Activated gamma-delta T cell treated with anti-CD3 and anti-CD28 coated beads, Interleukin-2, amount 50 U/mL, for 16 hours (primary cell): Measurements from ENCODE around the gene HYLS1.

Source experiments
- DNase-seq: peaks from one replicate; pipeline ENCODE4 v3.0.0-alpha.2; 2020; ENCODE audit warnings: low read depth

The HYLS1 gene

DNA sequence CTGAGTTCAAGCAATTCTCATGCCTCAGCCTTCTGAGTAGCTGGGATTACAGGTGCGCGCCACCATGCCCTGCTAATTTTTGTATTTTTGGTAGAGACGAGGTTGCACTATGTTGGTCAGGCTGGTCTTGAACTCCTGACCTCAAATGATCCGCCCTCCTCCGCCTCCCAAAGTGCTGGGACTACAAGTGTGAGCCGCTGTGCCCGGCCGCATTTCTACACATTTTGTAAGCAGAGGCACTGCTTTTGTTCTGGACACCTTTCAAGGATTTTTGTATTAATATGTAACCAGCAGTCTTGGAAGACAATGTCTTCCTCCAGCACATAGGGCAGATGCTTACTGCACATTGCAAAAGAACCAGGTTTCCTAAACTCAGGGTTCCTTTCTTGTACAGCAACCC lies 47.0 kb downstream of the HYLS1 start:
- DNase-seq, result no peak

DNA sequence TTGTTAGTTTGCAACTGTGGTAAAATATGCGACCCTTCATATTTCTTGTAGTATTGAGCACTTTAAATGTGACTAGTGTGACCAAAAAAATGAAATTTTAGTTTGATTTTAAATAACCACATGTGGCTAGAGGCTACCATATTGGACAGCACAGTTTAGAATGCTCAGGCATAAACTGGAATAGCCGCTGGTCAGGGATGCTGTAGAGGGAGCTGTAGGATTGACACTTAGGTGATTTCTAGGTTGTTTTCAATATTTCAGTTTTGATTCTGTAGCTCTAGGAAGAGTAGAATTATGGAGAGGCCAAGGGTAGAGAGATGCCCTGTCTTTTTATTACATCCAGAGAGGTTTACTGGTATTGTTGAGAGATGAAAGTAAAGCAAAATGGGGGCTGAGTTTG lies 47.6 kb downstream of the HYLS1 start:
- DNase-seq, result no peak

DNA sequence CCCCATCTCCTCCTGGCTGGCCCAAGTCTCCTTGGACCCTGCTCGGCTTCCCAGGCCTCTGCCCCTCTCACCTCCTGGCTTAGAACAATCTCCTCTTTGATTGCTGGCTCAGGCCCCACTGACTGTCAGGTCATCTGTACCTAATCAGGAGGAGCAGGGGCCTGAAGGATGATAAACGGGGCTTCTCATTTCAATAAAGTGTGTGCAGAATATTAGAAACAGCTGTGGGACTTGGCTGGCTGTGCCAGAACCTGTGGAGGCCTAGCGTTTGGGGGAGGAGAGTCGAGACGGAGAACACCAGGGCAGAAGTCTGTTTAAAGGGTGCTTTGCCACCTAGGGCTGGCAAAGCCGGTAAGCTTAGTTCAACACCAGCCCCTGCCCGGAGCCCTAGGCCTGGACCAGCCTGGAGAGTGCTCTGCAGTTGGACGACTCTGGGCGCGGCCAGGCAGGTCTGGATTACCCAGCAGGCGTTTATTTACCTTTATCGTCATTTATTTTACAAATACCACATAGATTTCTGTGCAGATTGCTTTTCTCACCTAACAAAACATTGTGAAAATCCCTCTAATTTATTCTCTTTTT lies 48.2 kb downstream of the HYLS1 start:
- no peak for DNase-seq

DNA sequence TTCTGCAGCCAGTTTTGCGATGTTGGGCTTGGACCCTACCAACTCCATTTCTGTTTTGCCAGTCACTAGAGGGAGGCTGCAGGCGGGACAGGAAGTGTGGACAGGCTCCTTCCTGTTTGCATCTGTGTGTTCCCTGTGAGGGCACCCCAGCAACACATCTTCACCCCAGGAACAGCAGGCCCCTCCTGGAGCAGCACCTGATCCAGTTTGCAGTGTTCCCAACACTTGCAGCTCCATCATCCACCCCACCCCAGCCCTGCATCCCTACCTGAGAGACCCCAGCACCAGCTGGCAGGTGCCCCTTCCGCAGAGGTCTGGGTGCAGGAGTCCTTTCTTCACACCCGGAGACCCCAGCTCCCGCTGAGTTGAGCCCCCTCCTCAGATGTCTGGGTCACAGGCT lies 51.0 kb downstream of the HYLS1 start:
- no peak for DNase-seq

DNA sequence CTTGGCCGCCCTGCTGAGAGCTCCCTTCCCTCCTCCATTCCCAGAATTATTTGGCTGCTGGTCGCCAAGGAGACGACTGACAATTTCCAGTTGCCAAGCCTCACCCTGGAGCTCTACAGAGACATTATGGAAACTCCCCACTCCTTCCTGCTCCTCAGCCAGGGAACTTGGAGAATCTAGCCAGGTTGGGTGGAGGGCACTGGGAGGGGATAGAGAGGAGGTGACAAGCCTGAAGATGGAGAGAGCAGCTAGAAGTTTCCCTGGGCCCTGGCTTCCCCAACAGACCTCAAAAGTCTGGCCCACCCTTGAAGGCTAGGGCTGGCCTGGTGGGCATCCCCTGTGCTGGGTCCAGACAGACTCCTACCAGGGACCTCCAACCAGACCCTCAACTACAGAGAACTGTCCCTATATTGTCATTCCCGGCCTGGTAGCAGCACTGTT lies 51.6 kb downstream of the HYLS1 start:
- no peak for DNase-seq

DNA sequence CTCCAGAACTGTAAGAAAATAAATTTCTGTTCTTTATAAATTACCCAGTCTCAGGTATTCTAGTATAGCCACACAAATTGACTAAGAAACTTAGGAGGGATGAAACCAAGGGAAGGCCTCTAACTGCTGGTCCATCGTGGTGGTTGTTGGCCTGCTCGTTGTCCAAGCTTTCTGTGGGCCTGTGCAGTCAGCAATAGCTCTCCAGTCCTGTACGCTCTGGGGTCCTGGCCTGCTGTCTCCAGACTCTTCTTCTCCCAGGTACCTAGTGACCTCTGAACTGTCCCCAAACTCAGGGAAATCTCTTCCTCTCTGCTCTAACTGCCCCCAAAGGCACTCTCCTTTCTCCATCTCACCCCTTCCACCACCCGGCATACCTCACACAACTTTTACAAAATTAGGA lies 52.7 kb downstream of the HYLS1 start:
- DNase-seq, result no peak

DNA sequence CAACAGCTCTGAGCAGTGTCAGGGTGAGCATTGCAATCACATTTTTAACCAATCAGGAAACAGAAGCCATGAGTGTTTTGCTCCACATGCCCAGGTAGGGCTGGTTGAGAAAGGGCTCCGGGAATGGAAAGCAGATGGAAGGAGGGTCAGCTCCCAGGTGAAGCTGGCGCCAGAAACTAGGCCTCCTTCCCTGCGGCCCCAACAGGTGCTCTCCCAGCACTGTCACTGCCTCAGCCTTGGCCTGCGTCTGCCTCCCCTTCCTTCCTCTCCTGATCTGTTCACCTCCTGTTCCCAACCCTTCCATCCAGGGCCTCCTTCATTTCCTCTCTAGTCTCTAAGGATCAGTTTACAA lies 53.8 kb downstream of the HYLS1 start:
- no peak for DNase-seq

DNA sequence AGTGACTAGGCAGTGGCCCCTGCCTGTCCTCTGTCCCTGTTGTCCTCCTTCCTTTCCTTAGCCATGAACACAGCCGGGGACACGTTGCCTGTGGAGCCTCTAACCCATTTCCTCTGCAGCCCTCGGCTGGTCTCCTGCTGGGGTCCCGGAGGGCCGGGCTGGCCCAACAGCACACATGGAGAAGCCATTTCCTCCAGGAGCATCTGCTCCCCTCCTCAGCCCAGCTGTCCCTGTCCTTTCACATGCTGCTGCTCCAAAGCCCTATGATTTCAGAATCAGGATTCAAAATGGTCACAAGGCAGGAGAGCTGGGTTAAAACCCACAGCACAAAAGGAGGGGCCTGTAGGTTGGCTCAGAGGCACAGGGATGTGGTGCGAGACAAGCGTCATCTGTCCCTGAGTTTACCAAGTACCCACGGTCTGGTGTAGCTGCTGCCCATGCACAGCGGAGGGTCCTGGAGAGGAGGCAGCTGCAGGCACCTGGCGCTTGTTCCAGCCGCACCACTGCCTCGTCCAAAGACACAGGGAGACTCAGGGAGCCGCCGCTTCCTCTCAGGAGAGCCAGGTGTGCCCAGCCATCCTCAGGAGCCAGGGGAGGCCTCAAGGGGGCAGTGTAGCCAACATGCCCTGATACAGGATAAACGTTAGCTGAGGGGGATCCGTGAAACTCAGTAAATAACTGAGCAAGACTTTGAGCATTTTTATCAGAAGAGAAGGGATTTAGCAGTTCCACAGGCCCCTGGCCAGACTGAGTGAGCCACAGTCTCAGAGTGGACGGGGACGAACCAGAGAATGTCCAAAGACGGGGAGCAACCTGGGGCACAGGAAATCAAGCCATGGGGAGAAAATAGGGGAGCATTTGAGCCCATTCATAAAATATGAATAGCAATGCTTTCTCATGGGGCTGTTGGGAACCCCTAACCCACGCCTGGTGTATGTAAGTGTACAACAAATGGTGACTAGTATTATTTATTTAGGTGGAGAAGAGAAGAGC lies 54.4 kb downstream of the HYLS1 start:
- DNase-seq, result peak; percentile 5

DNA sequence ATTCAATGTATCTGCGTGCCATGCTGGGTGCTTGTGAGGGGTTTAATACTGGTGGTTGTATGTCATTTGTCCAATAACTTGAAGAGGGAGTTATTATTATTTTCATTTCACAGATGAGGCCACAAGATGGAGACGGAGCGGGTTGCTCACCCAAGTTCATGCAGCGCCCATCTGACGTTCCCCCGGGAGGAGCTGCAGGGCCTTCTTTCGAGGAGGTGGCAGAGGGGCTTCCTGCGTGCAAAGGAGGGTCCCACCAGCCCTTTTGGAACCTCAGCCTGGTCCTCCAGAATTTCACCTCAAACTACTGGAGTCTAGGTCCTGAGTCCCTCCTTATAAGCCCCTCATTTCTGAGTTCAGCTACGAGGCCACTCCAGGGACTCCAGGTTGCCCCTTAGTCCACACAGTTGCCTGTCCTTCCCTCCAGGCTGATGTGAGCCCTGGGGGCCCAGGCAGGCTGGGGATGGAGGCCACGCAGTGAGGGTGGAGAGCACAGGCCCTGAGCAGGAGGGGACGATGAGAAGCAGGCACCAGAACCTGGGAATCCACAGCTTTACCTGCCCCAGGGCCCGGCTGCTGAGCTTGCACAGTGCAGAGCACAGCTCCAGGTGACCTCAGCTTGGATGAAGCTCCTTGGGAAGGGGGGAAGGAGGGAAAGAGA lies 55.4 kb downstream of the HYLS1 start:
- DNase-seq, result no peak

DNA sequence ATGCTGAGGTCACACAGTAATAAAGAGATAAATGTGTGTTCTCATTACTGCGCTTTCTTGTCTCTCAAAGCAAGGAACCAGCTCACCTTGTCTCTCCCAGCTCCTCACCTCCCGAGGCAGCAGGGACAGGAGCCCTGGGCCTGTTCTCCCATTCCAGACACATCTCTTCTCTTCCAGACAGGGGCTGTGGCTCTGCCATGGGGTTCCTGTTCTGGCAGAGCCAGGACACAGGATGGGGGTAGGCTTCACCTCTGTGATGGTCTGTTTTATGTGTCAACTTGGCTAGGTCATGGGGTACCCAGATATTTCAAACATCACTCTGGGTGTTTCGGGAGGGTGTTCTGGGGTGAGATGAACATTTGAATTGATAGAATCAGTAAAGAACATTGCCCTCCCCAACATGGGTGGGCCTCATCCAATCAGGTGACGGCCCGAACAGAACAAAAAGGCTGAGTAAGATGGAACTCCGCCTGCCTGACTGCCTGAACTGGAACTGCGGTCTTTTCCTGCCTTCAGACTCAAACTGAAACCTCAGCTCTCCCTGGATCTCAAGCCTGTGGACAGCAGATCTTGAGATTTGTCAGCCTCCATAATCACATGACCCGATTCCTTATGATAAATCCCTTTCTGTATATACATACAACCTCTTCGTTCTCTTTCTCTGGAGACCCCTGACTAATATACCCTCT lies 56.3 kb downstream of the HYLS1 start:
- DNase-seq, result no peak

DNA sequence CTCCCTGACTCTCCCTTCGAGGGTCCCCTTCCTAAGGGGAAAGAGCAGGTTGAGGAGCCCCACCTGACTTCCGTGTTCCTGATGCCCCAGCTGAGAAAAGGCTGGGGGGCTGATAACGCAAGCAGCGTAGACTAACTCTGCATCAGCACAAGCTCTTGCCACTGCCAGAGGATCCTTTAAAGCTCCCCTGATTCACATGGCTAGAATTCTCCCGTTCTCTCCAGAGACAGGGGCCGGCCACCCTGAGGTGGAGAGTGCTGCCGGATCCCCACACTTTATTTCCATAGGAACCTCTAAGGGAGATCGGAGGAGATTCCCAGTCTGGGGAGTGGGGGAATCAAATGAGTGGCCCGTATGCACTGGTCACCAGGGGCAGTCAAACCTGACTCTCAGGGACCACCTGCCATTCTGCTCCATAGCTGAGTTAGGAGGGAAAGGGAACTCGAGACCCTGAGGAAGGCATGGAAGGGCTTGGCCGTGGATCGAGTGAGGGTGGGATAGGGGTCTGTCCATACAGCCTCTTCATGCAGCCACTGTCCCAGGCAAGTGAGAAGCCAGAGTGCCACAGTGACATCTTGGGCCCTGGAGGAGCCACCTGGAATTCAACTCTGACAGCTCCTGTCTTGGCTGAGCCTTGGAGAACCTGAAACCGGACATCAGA lies 57.0 kb downstream of the HYLS1 start:
- no peak for DNase-seq

DNA sequence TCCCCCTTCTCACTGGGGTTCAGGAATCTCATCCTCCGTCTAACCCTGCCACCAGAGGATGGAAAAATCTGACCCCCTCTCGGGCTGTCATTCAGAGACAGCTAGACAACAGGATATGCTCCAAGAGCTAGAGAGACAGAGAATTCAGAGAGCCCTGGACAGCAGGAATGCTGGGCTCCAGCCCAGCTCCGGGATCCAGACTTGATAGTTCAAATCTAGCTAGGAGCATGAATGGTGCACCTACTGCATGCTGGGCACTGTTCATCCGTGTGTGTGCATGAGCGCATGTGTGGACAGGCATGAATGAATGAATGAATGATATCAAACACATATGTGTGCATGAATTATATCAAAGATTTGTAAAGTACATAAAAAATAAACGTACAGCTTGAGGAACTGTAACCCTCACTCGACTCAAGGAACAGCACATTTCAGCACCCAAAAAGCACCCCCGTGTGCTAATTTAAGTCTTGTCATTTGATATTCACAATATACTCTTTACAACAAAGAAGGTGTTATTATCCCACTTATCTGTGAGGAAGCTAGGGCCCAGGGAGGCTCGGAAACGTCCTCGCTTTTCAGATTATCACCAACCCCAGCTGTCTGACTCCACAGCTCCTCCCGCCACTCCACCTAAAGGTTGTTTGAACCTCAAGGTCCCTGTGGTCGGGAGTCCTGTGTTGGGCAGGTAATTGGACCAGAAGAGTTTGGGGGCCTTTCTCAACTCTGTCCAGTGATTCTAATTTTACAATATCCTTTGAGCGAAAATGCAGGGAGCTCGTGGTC lies 57.7 kb downstream of the HYLS1 start:
- DNase-seq, result no peak

DNA sequence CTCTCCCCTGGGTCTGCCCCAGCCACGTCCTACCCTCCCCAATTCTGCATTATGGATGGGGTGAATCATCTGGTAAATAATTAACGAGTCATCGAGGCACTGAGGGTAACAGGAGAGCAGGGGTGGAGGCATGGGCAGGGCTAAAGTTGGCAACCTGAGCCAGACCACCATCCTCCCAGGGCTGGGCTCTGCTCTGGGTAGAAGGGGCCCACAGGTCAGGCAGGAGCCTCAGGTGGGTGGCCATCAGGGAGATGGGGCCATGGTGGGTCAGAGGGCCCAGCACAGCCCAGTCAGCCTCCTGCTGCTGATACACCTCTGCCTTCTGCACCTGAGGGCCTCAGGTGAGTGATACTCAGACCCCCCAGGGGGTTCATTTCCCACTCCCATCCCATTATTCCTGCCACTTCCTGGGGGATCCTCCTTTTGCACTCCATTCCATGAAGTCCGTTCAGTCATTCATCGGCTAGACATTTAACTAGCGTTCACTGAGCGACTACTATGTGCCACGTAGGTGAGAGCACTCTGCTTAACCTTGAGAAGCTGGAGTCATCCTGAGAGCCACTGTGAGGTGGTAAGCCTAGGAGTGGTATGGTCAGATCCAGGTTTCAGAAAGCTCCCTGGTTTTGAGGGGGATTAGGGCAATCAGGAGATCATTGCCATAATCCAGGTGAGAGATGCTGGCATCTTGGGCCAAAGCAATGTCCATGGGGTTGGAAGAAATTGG lies 58.5 kb downstream of the HYLS1 start, which contains the start of gene VSIG10L2:
Gene VSIG10L2, plus strand, starts transcription at position 248 of the 724 bp plus-strand sequence. Its CDS starts 12 bp downstream, at position 260.
- DNase-seq, result no peak

DNA sequence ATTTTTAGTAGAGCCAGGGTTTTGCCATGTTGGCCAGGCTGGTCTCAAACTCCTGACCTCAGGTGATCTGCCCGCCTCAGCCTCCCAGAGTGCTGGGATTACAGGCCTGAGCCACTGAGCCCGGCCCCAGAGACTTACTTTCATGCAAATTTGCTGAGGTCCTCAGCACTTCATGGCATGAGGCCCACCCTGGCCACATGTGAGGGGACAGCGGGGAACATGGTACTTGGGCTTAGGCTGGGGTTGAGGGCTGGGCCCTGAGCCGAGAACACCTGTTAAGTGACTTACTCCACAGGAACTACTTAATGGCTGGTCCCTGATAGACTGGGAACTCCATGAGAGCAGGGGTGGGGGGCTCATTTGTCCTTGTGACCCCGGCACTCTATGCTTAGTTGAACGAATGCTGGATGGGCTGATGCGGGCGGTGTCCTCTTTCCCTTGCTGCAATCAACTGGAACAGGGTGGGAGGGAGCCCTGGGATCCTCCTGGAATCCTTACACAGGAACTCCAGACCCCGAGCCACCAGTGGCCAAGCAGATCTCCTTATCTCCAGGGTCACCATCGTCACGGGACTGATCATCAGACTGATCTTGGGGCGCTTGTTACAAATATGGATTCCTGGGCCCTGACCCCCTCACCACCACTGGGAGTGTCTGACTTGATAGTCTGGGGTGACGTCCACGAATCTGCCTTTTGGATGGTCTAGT lies 59.4 kb downstream of the HYLS1 start:
- no peak for DNase-seq

DNA sequence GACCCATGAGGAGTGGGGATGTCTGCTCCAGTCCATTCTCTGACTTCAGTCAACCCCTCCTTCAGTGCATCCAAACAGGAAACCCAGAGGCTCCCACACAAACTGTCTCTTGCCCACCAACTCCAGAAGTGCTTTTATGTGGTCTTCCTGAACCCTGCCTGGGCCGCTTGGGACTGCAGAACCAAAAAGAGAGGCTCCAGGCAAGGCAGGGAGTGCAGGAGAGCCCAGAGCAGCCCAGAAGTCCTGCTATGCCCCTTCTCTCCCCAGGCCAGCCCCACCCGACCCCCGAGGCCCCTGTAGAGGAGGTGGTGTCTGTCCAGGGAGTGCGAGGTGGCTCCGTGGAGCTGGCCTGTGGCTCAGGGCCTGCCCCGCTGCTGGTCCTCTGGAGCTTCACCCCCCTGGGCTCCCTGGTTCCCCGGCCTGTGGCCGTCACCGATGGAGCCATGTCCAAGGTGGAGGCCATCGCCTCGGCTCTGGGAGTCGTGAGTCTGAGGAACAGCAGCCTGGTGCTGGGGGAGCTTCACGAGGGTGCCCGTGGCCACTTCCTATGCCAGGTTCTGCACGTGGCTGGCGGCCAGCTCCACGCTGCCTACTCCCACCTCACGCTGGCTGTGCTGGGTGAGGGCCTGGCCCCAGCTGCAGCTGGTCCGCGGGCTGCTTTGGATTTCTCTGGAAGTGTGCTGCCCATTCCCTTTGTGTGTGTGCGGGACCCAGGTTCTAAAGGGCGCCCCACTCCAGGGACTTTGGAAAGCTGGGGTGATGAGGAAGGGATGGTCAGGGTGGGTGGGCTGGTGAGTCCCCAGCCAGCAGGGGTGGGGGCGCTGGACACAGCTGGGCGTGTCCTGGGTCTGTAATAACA lies 60.2 kb downstream of the HYLS1 start:
- no peak for DNase-seq

DNA sequence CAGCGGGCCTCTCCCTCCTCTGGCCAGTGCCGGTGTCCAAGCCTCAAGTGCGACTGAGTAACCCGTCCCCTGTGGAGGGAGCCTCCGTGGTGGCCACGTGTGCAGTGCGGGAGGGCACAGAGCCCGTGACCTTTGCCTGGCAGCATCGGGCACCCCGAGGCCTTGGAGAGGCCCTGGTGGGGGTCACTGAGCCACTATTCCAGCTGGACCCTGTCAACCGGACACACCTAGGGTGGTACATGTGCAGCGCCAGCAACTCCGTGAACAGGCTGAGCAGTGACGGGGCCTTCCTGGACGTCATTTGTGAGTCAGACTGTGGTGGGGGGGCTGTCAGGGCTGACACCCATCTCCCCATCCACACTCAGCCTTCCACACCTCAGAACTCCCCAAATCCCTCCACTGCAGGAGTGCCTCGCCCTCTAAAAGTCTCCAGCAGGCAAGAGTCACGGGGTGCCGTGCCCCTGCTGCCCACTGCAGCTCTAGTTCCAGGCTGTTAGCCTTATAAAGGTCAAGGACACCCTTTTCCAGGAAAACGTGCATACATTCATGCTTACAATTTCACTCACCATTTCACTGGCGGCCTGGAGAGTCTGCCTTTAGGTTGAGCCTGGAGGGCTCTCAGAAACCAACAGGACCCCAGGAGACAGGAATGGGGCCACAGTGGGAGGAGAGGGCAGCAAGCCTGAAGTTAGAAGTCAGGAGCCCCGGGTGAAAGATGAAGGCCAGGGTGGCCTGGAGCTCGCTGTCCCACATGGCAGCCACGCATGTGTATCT lies 61.0 kb downstream of the HYLS1 start:
- no peak for DNase-seq

DNA sequence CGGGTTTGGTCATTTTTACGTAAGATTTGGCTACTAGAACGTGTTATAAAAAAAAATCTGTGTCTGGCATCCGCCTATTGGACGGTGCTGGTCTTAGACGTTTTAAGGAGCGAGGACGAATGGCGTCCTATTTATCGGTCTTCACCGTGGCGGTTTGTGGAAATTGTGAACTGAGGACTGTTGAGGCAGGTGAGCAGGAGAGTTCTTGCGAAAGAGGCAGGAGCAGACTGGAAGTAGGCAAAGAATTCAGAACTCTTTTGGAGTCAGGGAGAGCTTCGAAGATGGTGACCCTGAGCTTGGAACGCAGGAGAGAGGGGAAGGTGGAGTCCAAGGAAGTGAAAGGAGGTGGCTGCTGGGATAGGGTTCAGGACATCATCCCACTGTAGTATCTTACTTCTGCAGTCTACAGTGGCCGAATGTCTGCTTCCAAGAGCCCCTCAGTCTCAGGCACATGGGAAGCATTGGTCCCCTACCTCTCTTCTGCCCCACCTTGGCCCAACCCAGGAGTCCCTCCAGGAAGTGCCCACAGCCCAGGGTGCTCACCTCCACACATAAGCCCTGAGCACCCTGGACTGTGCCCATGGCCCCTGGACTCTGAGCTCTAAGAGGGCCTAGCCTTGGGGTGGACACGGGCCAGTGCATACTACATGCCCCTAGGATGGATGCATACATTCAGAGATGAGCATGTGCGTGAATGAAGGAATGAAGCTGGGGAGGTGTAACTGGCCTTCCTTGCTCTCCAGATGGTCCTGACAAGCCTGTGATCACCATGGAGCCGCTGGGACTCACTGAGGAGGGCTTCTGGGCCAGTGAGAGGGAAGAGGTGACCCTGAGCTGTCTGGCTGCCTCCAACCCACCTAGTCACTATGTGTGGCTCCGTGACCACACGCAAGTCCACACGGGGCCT lies 62.1 kb downstream of the HYLS1 start:
- no peak for DNase-seq
